IMR-90 (cell line): ENCODE measurements around the gene PIK3R3. TPM values are rescaled to one million over a fixed set of nuclear protein-coding genes. Genes with fewer than 3 reads are reported as not detected.

ENCODE experiments used
- ATAC-seq: fragments of 200-7000 bp; cut with Tn5 transposase; 2 replicates; pipeline ENCODE4 v1.9.1; 2020; ENCODE audit warnings: low read depth, mild to moderate bottlenecking, moderate library complexity
- BruUV-seq: library from RNA; stranded (reverse); fragments of 400-500 nt; replicated peaks from 2 replicates; lab custom pipeline; 2021; lab: Mats Ljungman, UMichigan
- CTCF ChIA-PET: fragments of 300-600 bp; formaldehyde crosslinking; extraction: SDS; loops from one replicate; lab custom pipeline; 2021; ENCODE audit warnings: antibody characterized with exemption; lab: Yijun Ruan, JAX
- POLR2A ChIA-PET: fragments of 300-600 bp; sonication (Branson Sonifier 250); formaldehyde crosslinking; loops from one replicate; lab custom pipeline; 2022; ENCODE audit warnings: antibody characterized with exemption; ENCODE audit not compliant: unreplicated experiment; lab: Charles Lee
- DNase-seq: peaks from one replicate; pipeline ENCODE4 v3.0.0; 2013
- H2AFZ ChIP-seq: replicated peaks from 2 replicates; pipeline ENCODE3; 2013; ENCODE audit warnings: low read length, mild to moderate bottlenecking; ENCODE audit not compliant: poor library complexity
- H2AK5ac ChIP-seq: 2 replicates; pipeline ENCODE4 v1.6.1; 2013; ENCODE audit warnings: low read depth, low read length, inconsistent platforms
- H2AK9ac ChIP-seq: replicated peaks from 2 replicates; pipeline ENCODE3; 2013; ENCODE audit warnings: mild to moderate bottlenecking, low read depth, low read length, moderate library complexity; ENCODE audit not compliant: poor library complexity
- H2BK120ac ChIP-seq: 2 replicates; pipeline ENCODE4 v1.6.1; 2013; ENCODE audit warnings: low read depth, low read length, inconsistent platforms
- H2BK15ac ChIP-seq: 3 replicates; pipeline ENCODE4 v1.6.1; 2013; ENCODE audit warnings: low read depth, low read length, inconsistent platforms
- H2BK20ac ChIP-seq: 2 replicates; pipeline ENCODE4 v1.6.1; 2013; ENCODE audit warnings: low read depth, mild to moderate bottlenecking, inconsistent platforms, low read length, moderate library complexity
- H2BK5ac ChIP-seq: 2 replicates; pipeline ENCODE4 v1.6.1; 2013; ENCODE audit warnings: mild to moderate bottlenecking, low read depth, low read length, inconsistent platforms; ENCODE audit not compliant: poor library complexity, severe bottlenecking
- H3K14ac ChIP-seq: replicated peaks from 2 replicates; pipeline ENCODE4 v1.6.1; 2013; ENCODE audit warnings: low read depth, low read length, inconsistent platforms
- H3K18ac ChIP-seq: 2 replicates; pipeline ENCODE4 v1.6.1; 2013; ENCODE audit warnings: low read depth, low read length, control low read depth
- H3K23ac ChIP-seq: 2 replicates; pipeline ENCODE4 v1.6.1; 2013; ENCODE audit warnings: low read depth, low read length, inconsistent platforms
- H3K27ac ChIP-seq: 2 replicates; pipeline ENCODE4 v1.5.1; 2013; ENCODE audit warnings: mild to moderate bottlenecking, control low read depth, low read length; ENCODE audit not compliant: insufficient read depth
- H3K27me3 ChIP-seq: 2 replicates; pipeline ENCODE4 v1.6.1; 2013; ENCODE audit warnings: low read length; ENCODE audit not compliant: control insufficient read depth, insufficient read depth
- H3K36me3 ChIP-seq: 2 replicates; pipeline ENCODE4 v1.6.1; 2013; ENCODE audit warnings: low read length, mixed read lengths; ENCODE audit not compliant: control insufficient read depth, insufficient read depth
- H3K4ac ChIP-seq: 2 replicates; pipeline ENCODE4 v1.6.1; 2013; ENCODE audit warnings: low read depth, low read length, inconsistent platforms
- H3K4me1 ChIP-seq: 2 replicates; pipeline ENCODE4 v1.6.1; 2013; ENCODE audit warnings: low read length, mixed read lengths; ENCODE audit not compliant: control insufficient read depth, insufficient read depth
- H3K4me2 ChIP-seq: 2 replicates; pipeline ENCODE4 v1.6.1; 2013; ENCODE audit warnings: low read depth, mild to moderate bottlenecking, control low read depth, low read length, moderate library complexity
- H3K4me3 ChIP-seq: 2 replicates; pipeline ENCODE4 v1.5.1; 2013; ENCODE audit warnings: low read depth, mild to moderate bottlenecking, control low read depth, low read length, moderate library complexity; ENCODE audit not compliant: insufficient read depth
- H3K56ac ChIP-seq: 2 replicates; pipeline ENCODE4 v1.6.1; 2013; ENCODE audit warnings: low read length, inconsistent platforms; ENCODE audit not compliant: insufficient read depth; ENCODE audit errors: extremely low read depth
- H3K79me1 ChIP-seq, 2 experiments: 2 replicates each; pipeline ENCODE4 v1.6.1; 2013; ENCODE audit warnings: low read length in 2 of 2, inconsistent platforms in 1 of 2, low read depth in 1 of 2
- H3K9ac ChIP-seq: 2 replicates; pipeline ENCODE4 v1.6.1; 2013; ENCODE audit warnings: low read depth, low read length, control low read depth
- H3K9me1 ChIP-seq: 2 replicates; pipeline ENCODE4 v1.6.1; 2013; ENCODE audit warnings: low read length, inconsistent platforms; ENCODE audit not compliant: insufficient read depth
- H3K9me3 ChIP-seq: 2 replicates; pipeline ENCODE4 v1.6.1; 2013; ENCODE audit warnings: low read length; ENCODE audit not compliant: control insufficient read depth, insufficient read depth
- H4K20me1 ChIP-seq: 2 replicates; pipeline ENCODE4 v1.6.1; 2013; ENCODE audit warnings: low read length, inconsistent platforms; ENCODE audit not compliant: insufficient read depth
- H4K5ac ChIP-seq: 2 replicates; pipeline ENCODE4 v1.6.1; 2013; ENCODE audit warnings: mild to moderate bottlenecking, low read depth, low read length, control low read depth
- H4K8ac ChIP-seq, 2 experiments: 2 replicates each; pipeline ENCODE4 v1.6.1; 2013; ENCODE audit warnings: low read depth in 2 of 2, low read length in 2 of 2, control low read depth in 1 of 2, inconsistent platforms in 1 of 2
- H4K91ac ChIP-seq: 2 replicates; pipeline ENCODE4 v1.6.1; 2013; ENCODE audit warnings: low read depth, low read length, inconsistent platforms; ENCODE audit not compliant: insufficient read depth
- BHLHE40 ChIP-seq: fragments of 150-350 bp; IDR thresholded peaks from 2 replicates; pipeline ENCODE4 v1.6.1; 2016; ENCODE audit warnings: mild to moderate bottlenecking, low read depth, low read length
- FOS ChIP-seq: fragments of 150-350 bp; IDR thresholded peaks from 2 replicates; pipeline ENCODE4 v1.6.1; 2016; ENCODE audit warnings: low read depth, low read length
- MXI1 ChIP-seq: IDR thresholded peaks from 2 replicates; pipeline ENCODE4 v1.6.1; 2012; ENCODE audit warnings: low read depth, mild to moderate bottlenecking, low read length, moderate library complexity, borderline replicate concordance
- POLR2A ChIP-seq: IDR thresholded peaks from 2 replicates; pipeline ENCODE4 v1.6.1; 2012; ENCODE audit warnings: mild to moderate bottlenecking, low read depth, low read length
- RAD21 ChIP-seq: IDR thresholded peaks from 2 replicates; pipeline ENCODE4 v1.6.1; 2012; ENCODE audit warnings: low read length, improper control_type of control experiment
- RCOR1 ChIP-seq: IDR thresholded peaks from 2 replicates; pipeline ENCODE4 v1.6.1; 2012; ENCODE audit warnings: mild to moderate bottlenecking, low read length, improper control_type of control experiment; ENCODE audit not compliant: insufficient replicate concordance
- SMC3 ChIP-seq: fragments of 150-350 bp; IDR thresholded peaks from 2 replicates; pipeline ENCODE4 v1.6.1; 2016; ENCODE audit warnings: low read depth, mild to moderate bottlenecking, antibody characterized with exemption, low read length, moderate library complexity
- WGBS, 2 experiments: methylation state at CpG; one replicate each; pipeline versions ENCODE4 v1.1.5 to v1.1.7; 2013; ENCODE audit warnings: missing lambda C conversion rate in 2 of 2; ENCODE audit not compliant: insufficient read length in 1 of 2; ENCODE audit errors: extremely low coverage in 2 of 2; 5-methylcytosine and 5-hydroxymethylcytosine counted together
- dilution Hi-C: fragments of 300-500 bp; cut with HindIII; formaldehyde crosslinking; loops from one replicate; pipeline ENCODE4 v1.14.3; 2018; ENCODE audit warnings: low sequenced_read_pairs; ENCODE audit not compliant: unreplicated experiment
- in situ Hi-C: fragments of 300-500 bp; cut with MboI; formaldehyde crosslinking; loops from 3 replicates; pipeline ENCODE4 v1.14.3; 2019; ENCODE audit warnings: low sequenced_read_pairs, inconsistent platforms, mixed read lengths
- intact Hi-C: fragments of 100-400 bp; cut with micrococcal nuclease; formaldehyde crosslinking; loops from 2 replicates; pipeline ENCODE4 v1.10.0; 2022
- polyA plus RNA-seq, 3 experiments: library from polyadenylated mRNA; depleted of rRNA; stranded (reverse); fragments of >200 nt; gene quantifications; 2 replicates each; pipeline ENCODE4 v1.2.3, GENCODE V29; 2012; ENCODE audit warnings: low replicate concordance in 1 of 3
- total RNA-seq: library from RNA; depleted of rRNA; stranded (reverse); fragments of >200 nt; gene quantifications from 2 replicates; pipeline ENCODE4 v1.2.3, GENCODE V29; 2012

The PIK3R3 gene
- total and polyA plus RNA-seq, 2 of the 4 experiments (the other 2 are of a cell fraction), result 5.3 to 9.9 TPM

DNA sequence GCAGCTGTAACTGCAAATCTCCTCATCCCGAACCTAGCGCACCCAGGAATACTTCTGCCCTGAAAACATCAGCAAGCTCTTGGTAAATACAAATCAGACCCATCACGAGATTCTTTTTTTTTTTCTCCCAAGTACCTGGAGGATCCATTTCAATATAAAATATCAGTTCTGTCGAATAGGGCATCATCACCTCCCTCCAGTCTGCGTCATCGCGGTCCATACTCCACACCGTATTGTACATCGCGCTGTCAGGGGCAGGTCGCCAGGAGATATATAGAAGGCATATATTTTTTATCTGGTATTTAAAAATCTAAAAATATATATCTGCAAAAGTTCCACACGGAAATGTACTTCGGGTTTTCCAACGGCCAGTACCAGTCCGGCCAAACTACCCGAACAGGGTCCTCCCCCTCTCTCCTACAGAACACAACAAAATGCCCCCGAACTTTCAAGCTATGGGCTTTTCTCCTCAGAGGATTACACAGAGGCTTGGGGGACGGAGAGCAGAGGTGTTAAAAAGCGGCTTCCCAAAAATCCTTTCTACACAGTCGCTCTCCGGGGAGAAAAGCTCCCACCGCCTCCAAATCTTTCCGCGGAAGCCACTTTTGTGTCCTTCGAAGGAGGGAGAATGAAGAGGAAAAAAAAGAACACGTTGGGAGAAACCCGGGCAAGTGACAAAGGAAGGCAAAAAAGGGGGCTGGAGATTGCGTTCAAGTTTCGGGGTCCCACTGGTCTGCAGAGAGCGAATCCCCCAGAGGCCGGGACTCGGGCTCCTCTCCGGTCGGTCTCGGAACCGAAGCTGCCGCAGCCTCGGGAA, 509 bp downstream of the PIK3R3 start:
- Histone ChIP-seq H3K9me3 (no peaks in the 10 kb centered on the region), H3K27me3 (no peaks in the 10 kb centered on the region), H4K91ac (peak overlapping the region; percentile 42), H3K79me1 (peaks cover 6 to 18% of the 10 kb centered on the region in 2 experiments; a peak in 3 of 4 replicates), H2BK120ac (peak overlapping the region; percentile 64; the same call in 1 of the 2 replicates), H2AK5ac (peak overlapping the region; percentile 18; the same call in 1 of the 2 replicates), H2AK9ac (peak overlapping the region; percentile 93), H3K27ac (peak overlapping the region; percentile 97), H3K9me1 (no peaks in the 10 kb centered on the region), H3K56ac (peak overlapping the region; percentile 79), H2BK15ac (peak overlapping the region; percentile 27; the same call in 1 of the 3 replicates), H3K4ac (peak overlapping the region; percentile 68), H3K14ac (peak overlapping the region; percentile 87), H3K18ac (peak overlapping the region; percentile 21), H4K8ac (peak overlapping the region; percentile 12 to 98; a peak in 3 of 4 replicates), H3K23ac (peak overlapping the region; percentile 90), H3K4me2 (peak overlapping the region; percentile 86), H2AFZ (peak overlapping the region; percentile 97), H3K4me3 (peak overlapping the region; percentile 54), H3K36me3 (no peaks in the 10 kb centered on the region), H4K20me1 (peaks cover 3% of the 10 kb centered on the region; the same call in 1 of the 2 replicates), H3K4me1 (peaks cover 2% of the 10 kb centered on the region), H3K9ac (peak overlapping the region; percentile 75), H2BK20ac (no peak overlapping the region), H2BK5ac (peak overlapping the region; percentile 49), H4K5ac (no peak overlapping the region)
- peak; percentile 45 for DNase-seq
- BruUV-seq, result TSS peak; percentile 60
- dilution Hi-C loops (no loop called here), in situ Hi-C loops (no loop called here), intact Hi-C loops (loop anchor here (1.0 kb wide), 2 partner anchors 47 to 95 kb away; no protein-coding TSS in a partner anchor)
- 2% methylated on average over 11 of the region's 38 CpGs; no CpG with 5 or more reads in 1 of the 2 experiments for WGBS, 2 experiments
- TF ChIP-seq POLR2A, result no peak
- 0 out of 2 replicates have a peak, but pooled peaks have one; percentile 41 for TF ChIP-seq MXI1
- no peak for TF ChIP-seq SMC3
- TF ChIP-seq BHLHE40, result no peak
- TF ChIP-seq RAD21, result no peak
- no peak for TF ChIP-seq RCOR1
- TF ChIP-seq FOS, result no peak
- POLR2A ChIA-PET, result interaction anchor here (0.7 to 1.0 kb wide), 3 partner anchors 8 to 66 kb away, joined by 3 to 4 read pairs (median 3); partner anchors contain the start of gene POMGNT1
- ATAC-seq, result no peak
- CTCF ChIA-PET, result interaction anchor here (0.5 to 0.6 kb wide), 3 partner anchors 43 to 114 kb away, joined by 4 to 5 read pairs (median 4); no protein-coding TSS in a partner anchor
